T-cell (primary cell): ENCODE measurements around the gene MCM5. TPM values are rescaled to one million over a fixed set of nuclear protein-coding genes. Genes with fewer than 3 reads are reported as not detected.
"Not testable (repeated sequence)": the region's sequence is repeated elsewhere in the genome, so short reads cannot be mapped to it uniquely, and the experiment has no call there.

Source experiments
- ATAC-seq, 4 experiments: fragments of 200-7000 bp in 3 of 4; fragments of 150-1000 bp in 1 of 4; cut with Tn5 transposase; replicated peaks in 1 of 4; 1 replicate in 3 of 4; 2 replicates in 1 of 4; pipeline ENCODE4 v1.10.0; 2021; ENCODE audit warnings: moderate library complexity in 3 of 4, mild to moderate bottlenecking in 2 of 4, moderate number of reproducible peaks in 1 of 4
- CTCF ChIA-PET, 2 donors: fragments of 300-600 bp; sonication (Branson Sonifier 250); formaldehyde crosslinking; loops; one replicate each; lab custom pipeline; 2022; ENCODE audit warnings: antibody characterized with exemption in 2 of 2; lab: Charles Lee
- POLR2A ChIA-PET, 2 donors: fragments of 300-600 bp; sonication (Branson Sonifier 250); formaldehyde crosslinking; loops; one replicate each; lab custom pipeline; 2022; ENCODE audit warnings: antibody characterized with exemption in 2 of 2; lab: Charles Lee
- DNase-seq, 35 experiments: peaks; one replicate each; pipeline versions ENCODE4 v3.0.0 to v3.0.0-alpha.2; 2013 to 2023
- H3K27ac ChIP-seq: one replicate; pipeline ENCODE4 v1.5.1; 2013; ENCODE audit warnings: low read length
- H3K27me3 ChIP-seq, 2 experiments: replicated peaks in 1 of 2; 1 replicate in 1 of 2; 2 replicates in 1 of 2; pipeline versions ENCODE4 v1.6.1 to v1.7.0; 2013; ENCODE audit warnings: low read length in 1 of 2, mixed read lengths in 1 of 2; ENCODE audit not compliant: control insufficient read depth in 2 of 2, insufficient read depth in 2 of 2; ENCODE audit errors: extremely low read depth in 1 of 2
- H3K36me3 ChIP-seq, 2 donors: 1 replicate in 1 of 2; 2 replicates in 1 of 2; pipeline versions ENCODE4 v1.6.1 to v1.7.0; 2013; ENCODE audit warnings: low read length in 1 of 2; ENCODE audit not compliant: control insufficient read depth in 2 of 2, insufficient read depth in 1 of 2; ENCODE audit errors: extremely low read depth in 1 of 2
- H3K4me1 ChIP-seq, 2 experiments: 1 replicate in 1 of 2; 2 replicates in 1 of 2; pipeline versions ENCODE4 v1.6.1 to v1.7.0; 2013; ENCODE audit warnings: low read length in 2 of 2, mixed read lengths in 1 of 2; ENCODE audit not compliant: insufficient read depth in 2 of 2, control insufficient read depth in 1 of 2; ENCODE audit errors: extremely low read depth in 1 of 2
- H3K4me3 ChIP-seq, 2 donors: 1 replicate in 1 of 2; 2 replicates in 1 of 2; pipeline versions ENCODE4 v1.5.1 to v1.7.0; 2013; ENCODE audit warnings: mild to moderate bottlenecking in 2 of 2, low read length in 1 of 2, moderate library complexity in 1 of 2; ENCODE audit not compliant: control insufficient read depth in 1 of 2; ENCODE audit errors: extremely low read depth in 1 of 2
- H3K9me3 ChIP-seq: 2 replicates; pipeline ENCODE4 v1.7.0; 2013
- H3K27ac Mint-ChIP-seq, 2 donors: one replicate each; pipeline ENCODE4 v1.8.0; 2020 to 2021; ENCODE audit warnings: mild to moderate bottlenecking in 2 of 2, mixed read lengths in 2 of 2
- H3K27me3 Mint-ChIP-seq, 2 donors: one replicate each; pipeline ENCODE4 v1.8.0; 2021 to 2022; ENCODE audit warnings: mixed read lengths in 2 of 2
- H3K36me3 Mint-ChIP-seq: one replicate; pipeline ENCODE4 v1.8.0; 2021; ENCODE audit warnings: mixed read lengths
- H3K4me1 Mint-ChIP-seq, 3 donors: one replicate each; pipeline ENCODE4 v1.8.0; 2020 to 2022; ENCODE audit warnings: mixed read lengths in 3 of 3, mild to moderate bottlenecking in 1 of 3
- H3K4me3 Mint-ChIP-seq, 3 donors: one replicate each; pipeline ENCODE4 v1.8.0; 2020 to 2022; ENCODE audit warnings: mild to moderate bottlenecking in 3 of 3, mixed read lengths in 3 of 3, moderate library complexity in 3 of 3
- H3K9me3 Mint-ChIP-seq, 3 donors: one replicate each; pipeline ENCODE4 v1.8.0; 2020 to 2022; ENCODE audit warnings: mixed read lengths in 3 of 3
- WGBS: methylation state at CpG from one replicate; pipeline ENCODE4 v1.1.5; 2013; ENCODE audit warnings: missing lambda C conversion rate; ENCODE audit not compliant: insufficient coverage; 5-methylcytosine and 5-hydroxymethylcytosine counted together
- total RNA-seq, 35 experiments: library from RNA in 6 of 35; stranded (reverse) in 6 of 35; fragments of 120-200 nt in 1 of 35; gene quantifications; one replicate each; pipeline versions ENCODE4 v1.2.1 to v1.2.4 and lab custom pipeline; 2013 to 2026

Gene MCM5
- total RNA-seq, 5 donors from 2014 or later (not counting 1 experiment from before 2014, with no cell fraction given): 34.7 to 66.8 (median 58.7) TPM

DNA sequence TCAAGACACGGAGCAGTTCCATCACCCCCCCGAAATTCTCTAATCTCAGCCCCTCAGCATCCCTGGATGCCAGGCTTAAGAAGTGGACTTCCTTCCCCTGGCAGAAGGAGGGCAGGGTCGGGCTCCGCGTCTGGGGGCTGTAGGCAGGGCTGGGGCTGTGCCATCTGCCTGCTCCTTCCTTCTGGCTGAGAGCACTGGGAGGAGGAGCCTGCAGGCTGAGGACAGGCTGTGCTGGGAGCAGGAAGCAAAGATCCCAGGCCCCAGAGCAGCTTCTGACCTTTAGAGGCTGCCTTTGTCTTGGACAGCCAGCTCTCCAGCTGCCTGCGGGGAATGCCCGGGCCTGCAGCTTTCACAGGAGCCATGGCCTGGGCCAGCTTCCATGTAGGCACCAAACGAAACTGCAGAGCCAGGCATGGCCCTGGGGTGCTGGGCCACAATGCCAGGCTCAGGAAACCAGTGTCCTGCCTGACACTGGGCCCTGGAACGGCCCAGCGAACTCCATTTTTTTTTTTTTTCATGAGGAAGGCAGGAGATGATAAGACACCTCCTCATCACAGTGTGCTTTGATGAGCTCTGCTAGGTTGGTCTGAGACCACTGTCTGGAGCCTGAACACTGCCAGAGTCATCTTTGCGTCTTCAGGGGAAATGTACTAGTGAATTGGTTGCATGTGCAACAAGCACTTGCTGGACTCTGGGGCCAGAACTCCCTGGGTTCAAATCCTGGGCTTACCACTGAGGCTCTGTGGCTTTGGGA is 67.9 kb downstream of the MCM5 start:
- peaks cover 0 to 2% of the 10 kb centered on the region in 2 donors for H3K27me3 Mint-ChIP-seq
- H3K27ac Mint-ChIP-seq: no peak overlapping the region
- no peaks in the 10 kb centered on the region for H3K36me3 ChIP-seq
- no peaks in the 10 kb centered on the region for H3K9me3 ChIP-seq
- no peak overlapping the region for H3K4me3 ChIP-seq
- H3K4me1 Mint-ChIP-seq: no peaks in the 10 kb centered on the region
- no peak overlapping the region for H3K27ac ChIP-seq
- WGBS: 60% methylated on average over 9 of the region's 11 CpGs
- H3K36me3 Mint-ChIP-seq: peaks cover 10% of the 10 kb centered on the region
- no peak for ATAC-seq
- no peak overlapping the region for H3K4me3 Mint-ChIP-seq
- no peaks in the 10 kb centered on the region for H3K4me1 ChIP-seq
- no peak for DNase-seq
- peaks cover 0 to 6% of the 10 kb centered on the region in 2 experiments for H3K27me3 ChIP-seq
- POLR2A ChIA-PET: no interaction called here
- H3K9me3 Mint-ChIP-seq: peaks cover 0 to 6% (median 4%) of the 10 kb centered on the region in 3 donors
- CTCF ChIA-PET: no interaction called here

DNA sequence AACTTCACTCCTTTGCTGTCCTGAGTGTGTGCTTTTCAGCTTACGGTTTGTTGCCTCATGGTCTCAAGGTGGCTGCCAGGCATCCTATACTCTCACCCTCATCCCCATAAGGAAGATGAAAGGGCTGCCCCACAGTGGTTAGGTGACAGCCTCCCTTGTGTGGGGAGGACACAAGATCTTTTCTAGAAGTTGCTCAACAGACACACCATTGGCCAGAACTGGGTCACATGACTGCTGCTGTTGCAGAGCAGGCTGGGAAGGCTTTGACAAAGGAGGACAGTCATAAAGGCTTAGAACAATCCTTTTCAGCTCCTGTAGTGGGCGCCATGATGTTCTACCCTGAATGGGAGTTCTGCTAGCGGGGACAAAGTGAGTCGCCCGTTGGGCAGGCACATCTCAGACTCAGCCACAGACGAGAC is 71.0 kb downstream of the MCM5 start:
- WGBS: 97% methylated on average over 5 of the region's 6 CpGs
- no peak overlapping the region for H3K4me3 ChIP-seq
- no peaks in the 10 kb centered on the region for H3K4me1 Mint-ChIP-seq
- POLR2A ChIA-PET: no interaction called here
- CTCF ChIA-PET: no interaction called here
- H3K9me3 ChIP-seq: no peaks in the 10 kb centered on the region
- H3K27me3 Mint-ChIP-seq: peaks cover 3 to 12% of the 10 kb centered on the region in 2 donors
- H3K9me3 Mint-ChIP-seq: peaks cover 0 to 4% (median 0%) of the 10 kb centered on the region in 3 donors
- H3K27ac ChIP-seq: no peak overlapping the region
- H3K27me3 ChIP-seq: peaks cover 0 to 10% of the 10 kb centered on the region in 2 experiments
- H3K36me3 Mint-ChIP-seq: peaks cover 4% of the 10 kb centered on the region
- no peak overlapping the region for H3K4me3 Mint-ChIP-seq
- no peaks in the 10 kb centered on the region for H3K36me3 ChIP-seq
- no peaks in the 10 kb centered on the region for H3K4me1 ChIP-seq
- ATAC-seq: no peak
- H3K27ac Mint-ChIP-seq: no peak overlapping the region
- no peak for DNase-seq

DNA sequence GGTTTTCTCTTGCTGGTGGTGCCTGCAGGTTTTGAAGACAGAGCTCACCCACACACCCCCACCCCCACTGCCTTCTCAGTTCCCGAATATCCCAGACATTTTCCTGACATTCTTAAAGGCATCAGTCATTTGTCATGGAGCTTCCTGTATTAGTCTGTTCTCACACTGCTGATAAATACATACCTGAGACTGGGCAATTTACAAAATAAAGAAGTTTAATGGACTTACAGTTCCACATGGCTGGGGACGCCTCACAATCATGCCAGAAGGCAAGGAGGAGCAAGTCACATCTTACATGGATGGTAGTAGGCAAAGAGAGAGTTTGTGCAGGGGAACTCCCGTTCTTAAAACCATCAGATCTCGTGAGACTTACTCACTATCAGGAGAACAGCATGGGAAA is 71.6 kb downstream of the MCM5 start:
- ATAC-seq, H3K36me3 ChIP-seq, H3K4me3 Mint-ChIP-seq, H3K4me1 ChIP-seq, H3K27ac Mint-ChIP-seq, POLR2A ChIA-PET, H3K27ac ChIP-seq, H3K9me3 ChIP-seq, H3K4me3 ChIP-seq, H3K9me3 Mint-ChIP-seq, H3K36me3 Mint-ChIP-seq, H3K27me3 ChIP-seq, CTCF ChIA-PET, H3K4me1 Mint-ChIP-seq, DNase-seq: not testable (repeated sequence)
- peaks cover 6 to 18% of the 10 kb centered on the region in 2 donors for H3K27me3 Mint-ChIP-seq
- 80% methylated on average over 1 of the region's 4 CpGs for WGBS

GRCh38 chr22:35472488-35472887 is 72.5 kb downstream of the MCM5 start:
- 94% methylated on average over 5 of the region's 6 CpGs for WGBS
- H3K9me3 Mint-ChIP-seq: peaks cover 0 to 4% (median 0%) of the 10 kb centered on the region in 3 donors
- no peak overlapping the region for H3K27ac ChIP-seq
- no peak for DNase-seq
- H3K4me1 ChIP-seq: no peaks in the 10 kb centered on the region
- ATAC-seq: no peak
- no peak overlapping the region for H3K4me3 Mint-ChIP-seq
- H3K27ac Mint-ChIP-seq: no peak overlapping the region
- H3K36me3 ChIP-seq: no peaks in the 10 kb centered on the region
- peaks cover 9 to 24% of the 10 kb centered on the region in 2 donors for H3K27me3 Mint-ChIP-seq
- no peaks in the 10 kb centered on the region for H3K4me1 Mint-ChIP-seq
- POLR2A ChIA-PET: no interaction called here
- no peak overlapping the region for H3K4me3 ChIP-seq
- CTCF ChIA-PET: no interaction called here
- no peaks in the 10 kb centered on the region for H3K9me3 ChIP-seq
- H3K27me3 ChIP-seq: peaks cover 0 to 18% of the 10 kb centered on the region in 2 experiments
- peaks cover 4% of the 10 kb centered on the region for H3K36me3 Mint-ChIP-seq

DNA sequence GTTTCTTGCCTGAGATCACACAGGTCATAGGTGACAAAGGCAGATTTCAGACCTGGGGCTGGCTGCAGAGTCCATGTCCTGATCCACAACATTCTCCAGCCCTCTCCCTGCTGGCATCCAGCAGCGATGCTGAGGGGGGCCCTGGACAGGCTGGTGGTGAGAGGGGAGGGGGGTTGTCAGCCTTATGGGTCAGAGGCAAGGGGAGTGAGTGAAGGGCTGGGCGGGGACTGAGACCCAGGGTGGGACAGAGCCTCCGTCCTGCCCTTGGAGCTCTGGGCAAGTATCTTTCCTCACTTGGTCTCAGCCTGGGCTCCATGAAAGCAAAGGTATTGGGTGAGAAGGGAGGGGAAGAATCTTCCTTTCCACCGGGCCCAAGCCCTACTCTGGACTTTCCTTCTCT is 74.0 kb downstream of the MCM5 start:
- no peak overlapping the region for H3K4me3 Mint-ChIP-seq
- no peak overlapping the region for H3K27ac Mint-ChIP-seq
- Histone ChIP-seq H3K4me1 (no peaks in the 10 kb centered on the region), H3K27me3 (peaks cover 0 to 29% of the 10 kb centered on the region in 2 experiments), H3K4me3 (no peak overlapping the region), H3K9me3 (no peaks in the 10 kb centered on the region), H3K27ac (no peak overlapping the region), H3K36me3 (no peaks in the 10 kb centered on the region)
- peaks cover 0 to 4% (median 0%) of the 10 kb centered on the region in 3 donors for H3K9me3 Mint-ChIP-seq
- H3K36me3 Mint-ChIP-seq: peaks cover 4% of the 10 kb centered on the region
- CTCF ChIA-PET: no interaction called here
- WGBS: no CpG with 5 or more reads among the region's 4 CpGs
- no peaks in the 10 kb centered on the region for H3K4me1 Mint-ChIP-seq
- no peak for DNase-seq
- no peak for ATAC-seq
- POLR2A ChIA-PET: no interaction called here
- peaks cover 23 to 38% of the 10 kb centered on the region in 2 donors for H3K27me3 Mint-ChIP-seq

Other genes with a start within 250 kb of the MCM5 start
- 10 to 100 TPM; 20.5 to 39.2 (median 21.1) TPM for gene HMGXB4, start 142.6 kb upstream of the MCM5 start, total RNA-seq
- 100 to 1,000 TPM in 2 of 5 donors, 10 to 100 TPM in 3; 55.9 to 152 (median 68.3) TPM for gene TOM1, start 100.2 kb upstream of the MCM5 start, total RNA-seq
- gene HMOX1, start 19.0 kb upstream of the MCM5 start, total RNA-seq: 1 to 10 TPM in 3 of 5 donors, under 1 TPM in 2; 0.40 to 2.4 (median 1.0) TPM
- gene RASD2, start 140.7 kb downstream of the MCM5 start, total RNA-seq: 1 to 10 TPM in 2 of 5 donors, under 1 TPM in 1, not detected in 2; 0.19 to 1.7 (median 1.0) TPM
- gene MB, start 217.2 kb downstream of the MCM5 start, total RNA-seq: not detected
- gene APOL6, start 248.3 kb downstream of the MCM5 start, total RNA-seq: 10 to 100 TPM; 47.5 to 55.7 (median 52.3) TPM